Nephron (organoid): Measurements from ENCODE around the gene FARP1.
A peak's percentile ranks its signal among the peaks of the same experiment; 100 is the strongest.

ENCODE experiments used
- H3K27ac Mint-ChIP-seq, 3 experiments: 2 replicates each; pipeline ENCODE4 v1.8.0; 2020; ENCODE audit warnings: mixed read lengths in 3 of 3, mild to moderate bottlenecking in 2 of 3, moderate library complexity in 1 of 3
- H3K27me3 Mint-ChIP-seq: 2 replicates; pipeline ENCODE4 v1.8.0; 2021; ENCODE audit warnings: low read depth, mild to moderate bottlenecking, moderate library complexity, mixed read lengths
- H3K36me3 Mint-ChIP-seq: 2 replicates; pipeline ENCODE4 v1.8.0; 2020; ENCODE audit warnings: low read depth, mixed read lengths
- H3K4me1 Mint-ChIP-seq: 2 replicates; pipeline ENCODE4 v1.8.0; 2020; ENCODE audit warnings: mixed read lengths
- H3K4me3 Mint-ChIP-seq, 3 experiments: 2 replicates each; pipeline ENCODE4 v1.8.0; 2020; ENCODE audit warnings: mild to moderate bottlenecking in 3 of 3, mixed read lengths in 3 of 3, moderate library complexity in 2 of 3
- H3K9me3 Mint-ChIP-seq: 2 replicates; pipeline ENCODE4 v1.8.0; 2020; ENCODE audit warnings: mixed read lengths
- CTCF ChIP-seq, 3 experiments: fragments of 200-600 bp; sonication (generic); IDR thresholded peaks; one replicate each; pipeline ENCODE4 v1.5.0; 2021; ENCODE audit warnings: antibody characterized with exemption in 3 of 3; ENCODE audit not compliant: unreplicated experiment in 3 of 3

FARP1 gene

DNA sequence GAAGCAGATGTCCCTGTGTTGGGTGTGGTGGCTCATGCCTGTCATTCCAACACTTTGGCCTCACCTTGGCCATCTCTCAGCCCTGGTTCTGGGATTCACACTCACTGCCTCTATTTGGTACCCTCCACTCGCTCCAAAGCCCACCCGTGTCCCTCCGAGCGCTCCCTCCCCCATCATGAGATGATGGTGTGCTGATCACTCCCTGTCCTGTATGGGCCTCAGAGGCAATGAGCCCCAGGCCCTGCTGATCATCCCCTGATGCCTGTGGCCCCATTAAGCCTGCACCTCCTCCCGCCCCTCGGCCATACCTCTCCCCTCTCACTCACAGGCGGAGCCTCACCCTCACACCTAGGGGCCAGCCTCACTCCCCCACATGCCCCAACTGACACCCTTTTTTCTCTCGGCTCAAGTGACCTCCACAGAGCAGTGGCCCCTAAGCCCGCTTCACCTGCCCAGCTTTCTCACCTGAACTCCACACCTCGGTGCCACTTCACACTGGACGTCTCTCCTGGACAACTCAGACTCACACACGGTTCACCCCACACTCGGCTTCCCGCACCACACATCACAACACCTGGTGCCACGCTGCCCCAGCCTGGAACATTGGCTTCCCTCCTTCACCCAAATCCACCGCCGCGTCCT is 319.5 kb downstream of the FARP1 start:
- H3K9me3 Mint-ChIP-seq, result no peaks in the 10 kb centered on the region
- no peak overlapping the region for H3K4me3 Mint-ChIP-seq
- no peak for TF ChIP-seq CTCF (IDR thresholded peaks at IDR 0.05; ENCODE audit: unreplicated experiment in 3 of 3)
- H3K27ac Mint-ChIP-seq, result no peak overlapping the region
- peaks cover 41% of the 10 kb centered on the region for H3K4me1 Mint-ChIP-seq
- no peaks in the 10 kb centered on the region for H3K27me3 Mint-ChIP-seq
- peaks cover 72% of the 10 kb centered on the region for H3K36me3 Mint-ChIP-seq

GRCh38 chr13:98462946-98463345 is 320.1 kb downstream of the FARP1 start:
- Mint-ChIP-seq H3K9me3 (no peaks in the 10 kb centered on the region), H3K4me1 (peaks cover 45% of the 10 kb centered on the region), H3K27ac (peak overlapping the region; percentile 13 to 69 (median 32)), H3K27me3 (no peaks in the 10 kb centered on the region), H3K36me3 (peaks cover 70% of the 10 kb centered on the region), H3K4me3 (no peak overlapping the region)
- TF ChIP-seq CTCF (IDR thresholded peaks at IDR 0.05; ENCODE audit: unreplicated experiment in 3 of 3), result no peak

- H3K9me3 Mint-ChIP-seq, result no peaks in the 10 kb centered on the region
- no peaks in the 10 kb centered on the region for H3K27me3 Mint-ChIP-seq
- no peak overlapping the region for H3K4me3 Mint-ChIP-seq
- H3K4me1 Mint-ChIP-seq, result peaks cover 42% of the 10 kb centered on the region
- H3K27ac Mint-ChIP-seq, result no peak overlapping the region
- peak; percentile 47 to 62 (median 58) for TF ChIP-seq CTCF (IDR thresholded peaks at IDR 0.05; ENCODE audit: unreplicated experiment in 3 of 3)
- peaks cover 53% of the 10 kb centered on the region for H3K36me3 Mint-ChIP-seq
Observed at GRCh38 chr13:98466634-98467236, 323.8 kb downstream of the FARP1 start.

- Mint-ChIP-seq H3K36me3 (peaks cover 55% of the 10 kb centered on the region), H3K4me1 (peaks cover 39% of the 10 kb centered on the region), H3K4me3 (no peak overlapping the region), H3K27me3 (no peaks in the 10 kb centered on the region), H3K9me3 (no peaks in the 10 kb centered on the region), H3K27ac (peak overlapping the region in 2 of 3 experiments; percentile 87)
- no peak for TF ChIP-seq CTCF (IDR thresholded peaks at IDR 0.05; ENCODE audit: unreplicated experiment in 3 of 3)
Observed at GRCh38 chr13:98467263-98467985, 324.5 kb downstream of the FARP1 start.

DNA sequence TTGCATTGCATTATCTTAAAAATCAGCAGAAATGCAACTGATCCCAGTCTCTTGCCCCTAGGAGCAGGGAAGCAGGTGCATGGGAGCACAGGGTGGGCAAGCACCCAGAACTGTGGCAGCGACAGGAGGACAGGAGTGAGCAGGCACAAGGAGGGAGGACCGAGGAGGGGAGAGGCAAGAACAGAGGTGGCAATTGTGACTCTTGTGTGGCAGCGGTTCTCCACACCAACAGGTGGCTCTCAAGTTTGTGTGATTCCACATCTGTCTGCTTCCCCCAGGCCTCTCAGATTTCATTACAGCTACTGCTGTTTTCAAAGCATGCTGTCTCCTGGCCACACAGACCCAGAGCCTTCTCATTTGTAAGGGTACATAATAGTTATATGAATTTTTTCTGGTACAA is 325.5 kb downstream of the FARP1 start:
- peak in 1 of 3 experiments; percentile 18 for TF ChIP-seq CTCF (IDR thresholded peaks at IDR 0.05; ENCODE audit: unreplicated experiment in 3 of 3)
- H3K4me3 Mint-ChIP-seq, result no peak overlapping the region
- peaks cover 30% of the 10 kb centered on the region for H3K4me1 Mint-ChIP-seq
- H3K36me3 Mint-ChIP-seq, result peaks cover 54% of the 10 kb centered on the region
- no peaks in the 10 kb centered on the region for H3K9me3 Mint-ChIP-seq
- H3K27me3 Mint-ChIP-seq, result no peaks in the 10 kb centered on the region
- H3K27ac Mint-ChIP-seq, result peak overlapping the region; percentile 84 to 87 (median 87)
